M059J (cell line): ENCODE data around the gene IGFBP4. TPM values are rescaled to one million over a fixed set of nuclear protein-coding genes. Genes with fewer than 3 reads are reported as not detected.
A peak's percentile ranks its signal among the peaks of the same experiment; 100 is the strongest.

Experiments used
- DNase-seq: peaks from one replicate; pipeline ENCODE4 v3.0.0-alpha.2; 2012; ENCODE audit warnings: low read depth
- total RNA-seq: library from RNA; depleted of rRNA; stranded (reverse); fragments of >200 nt; shearing (Covaris generic); gene quantifications from 2 replicates; pipeline ENCODE4 v1.2.3, GENCODE V29; 2014

Gene IGFBP4
- total RNA-seq, 1 experiment from 2014 or later: 10.1 TPM

GRCh38 chr17:40471846-40472732 lies 28.8 kb downstream of the IGFBP4 start:
- no peak for DNase-seq

GRCh38 chr17:40472733-40473452 lies 29.6 kb downstream of the IGFBP4 start:
- DNase-seq: no peak

DNA sequence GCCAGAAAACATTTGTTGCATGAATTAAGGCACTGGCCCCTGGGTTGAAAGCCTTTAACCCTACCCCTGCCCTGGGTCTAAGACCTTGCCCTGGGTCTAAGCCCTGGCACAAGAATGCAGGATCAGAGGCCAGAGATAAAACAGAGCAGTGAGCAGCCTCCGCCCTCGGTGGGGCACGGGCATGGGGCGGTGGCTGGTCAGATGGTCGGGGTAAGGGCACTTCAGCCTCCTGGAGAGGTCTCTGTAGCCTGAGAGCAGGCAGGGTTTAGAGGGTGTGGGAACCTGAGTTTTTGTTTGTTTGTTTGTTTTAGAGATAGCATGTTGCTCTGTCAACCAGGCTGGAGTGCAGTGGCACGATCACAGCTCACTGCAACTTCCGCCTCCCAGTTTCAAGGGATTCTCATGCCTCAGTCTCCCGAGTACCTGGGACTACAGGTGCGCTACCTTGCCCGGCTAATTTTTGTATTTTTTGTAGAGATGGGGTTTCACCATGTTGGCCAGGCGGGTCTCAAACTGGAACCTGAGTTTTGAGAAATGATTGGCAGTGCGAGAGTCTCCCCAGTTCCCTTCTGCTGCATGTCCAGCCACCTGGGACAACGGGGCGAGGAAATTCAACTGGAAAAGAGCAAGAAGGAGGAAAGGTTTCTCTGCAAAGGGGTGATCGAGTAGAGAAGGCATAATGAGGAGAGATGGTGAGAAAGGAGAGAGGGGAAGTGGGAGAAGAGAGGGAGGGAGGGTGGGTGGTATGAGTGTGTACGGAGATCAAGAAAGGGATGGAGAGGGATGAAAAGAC lies 30.5 kb downstream of the IGFBP4 start:
- no peak for DNase-seq

- no peak for DNase-seq
These were observed 31.3 kb downstream of the IGFBP4 start for GRCh38 chr17:40474419-40475002.

- DNase-seq: no peak
These were observed 32.1 kb downstream of the IGFBP4 start for GRCh38 chr17:40475234-40475908.

DNA sequence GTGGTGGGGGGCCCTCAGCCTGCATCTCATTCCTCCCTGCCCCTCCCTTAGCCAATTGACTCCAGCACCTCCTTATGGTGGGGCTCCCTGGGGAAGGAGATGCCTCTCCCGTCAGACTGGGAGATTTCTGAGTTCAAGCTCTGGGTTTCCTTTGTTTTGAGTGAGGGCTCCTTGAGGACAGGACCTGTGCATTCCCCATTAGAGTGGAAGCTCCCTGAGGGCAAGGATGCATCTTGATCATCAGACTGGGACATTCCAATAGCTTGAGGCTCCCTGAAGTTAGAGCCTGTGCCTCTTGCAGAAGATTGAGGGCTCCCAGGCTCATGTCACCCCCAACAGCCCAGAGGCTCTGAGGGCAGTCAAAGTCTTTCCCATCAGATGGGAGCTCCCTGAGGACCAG lies 34.5 kb downstream of the IGFBP4 start:
- no peak for DNase-seq

DNA sequence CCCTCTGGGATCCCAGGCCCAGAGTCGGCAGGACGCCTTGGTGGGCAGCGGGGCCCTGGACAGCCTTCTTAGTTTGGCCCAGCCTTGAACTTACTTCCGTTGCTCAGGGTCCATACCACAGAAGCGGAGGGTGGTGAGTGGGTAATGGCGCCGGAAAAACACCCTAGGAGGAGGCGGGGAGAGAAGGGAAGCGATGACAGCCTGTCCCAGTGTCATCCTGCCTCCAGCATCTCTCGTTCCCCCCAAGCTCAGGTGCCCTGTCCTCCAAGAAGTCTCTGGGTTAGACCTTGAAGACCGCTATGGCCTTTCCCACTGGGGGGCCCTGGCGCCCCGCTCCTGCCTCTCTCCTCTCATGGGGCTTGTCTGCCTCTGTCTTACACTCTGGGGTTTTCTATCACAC lies 35.2 kb downstream of the IGFBP4 start:
- no peak for DNase-seq

- no peak for DNase-seq
These were observed 36.7 kb downstream of the IGFBP4 start for GRCh38 chr17:40479754-40480480.

DNA sequence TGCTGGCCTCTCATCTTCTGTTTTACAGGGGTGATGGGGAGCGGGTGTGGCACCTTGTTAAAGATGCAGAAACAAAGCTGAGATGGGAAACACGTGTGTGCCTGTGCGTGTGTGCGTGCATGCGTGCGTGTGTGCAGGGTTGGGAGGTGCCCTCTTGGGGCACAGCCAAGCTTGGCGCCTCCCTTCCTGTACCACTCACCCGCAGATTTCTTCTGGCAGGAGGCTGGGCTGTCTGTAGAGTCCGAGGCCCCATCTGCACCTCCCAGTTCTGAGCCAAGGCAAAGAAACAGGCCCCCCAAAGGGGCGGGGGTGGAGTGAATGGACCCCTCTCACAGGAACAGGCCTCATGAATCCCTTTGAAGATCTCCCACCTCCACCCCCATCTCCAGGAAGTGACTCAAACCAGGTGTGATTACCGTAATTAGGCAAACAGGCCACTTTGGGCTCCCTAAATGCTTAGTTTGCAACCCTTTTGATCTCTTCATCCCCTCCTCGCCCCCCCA lies 37.3 kb downstream of the IGFBP4 start:
- DNase-seq: no peak

- DNase-seq: no peak
These were observed 37.9 kb downstream of the IGFBP4 start for GRCh38 chr17:40481106-40481505.

GRCh38 chr17:40482722-40483121 lies 39.5 kb downstream of the IGFBP4 start:
- DNase-seq: no peak

- DNase-seq: no peak
These were observed 40.4 kb downstream of the IGFBP4 start for GRCh38 chr17:40483679-40484078.

- no peak for DNase-seq
These were observed 41.2 kb downstream of the IGFBP4 start for GRCh38 chr17:40484285-40484972.

- no peak for DNase-seq
These were observed 41.8 kb downstream of the IGFBP4 start for GRCh38 chr17:40484973-40485530.

DNA sequence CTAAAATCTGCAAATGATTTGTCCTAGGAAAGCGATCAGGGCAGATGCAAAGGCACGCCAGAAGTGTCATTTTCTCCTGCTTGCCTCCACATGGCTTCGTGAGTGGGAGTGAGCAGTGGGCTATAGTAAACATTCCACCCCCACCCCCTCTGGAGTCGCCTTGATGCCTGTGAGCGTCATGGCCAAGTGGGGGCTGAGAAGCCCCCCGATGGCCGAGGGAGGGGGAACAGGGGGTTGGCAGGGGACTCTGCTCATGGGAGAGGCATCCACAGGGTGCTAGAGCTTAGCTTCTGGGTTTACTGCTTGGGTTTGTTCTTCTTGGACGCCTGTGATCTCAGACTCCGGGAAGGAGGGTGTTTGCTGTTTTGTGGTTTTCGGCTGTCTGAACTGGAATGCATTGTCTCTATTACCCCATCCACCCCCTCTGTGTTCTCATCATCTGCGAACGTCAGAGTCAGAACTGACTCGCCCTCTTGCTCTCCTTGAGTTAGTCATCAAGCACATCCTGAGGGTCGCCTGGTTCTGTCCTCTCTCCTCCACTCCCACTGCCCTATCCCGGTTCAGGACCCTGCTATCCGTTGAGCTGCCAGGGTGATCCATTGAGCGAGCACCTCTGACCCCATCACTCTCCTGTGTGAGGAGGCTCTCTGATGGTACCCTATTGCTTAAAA lies 42.7 kb downstream of the IGFBP4 start:
- DNase-seq: peak; percentile 96

GRCh38 chr17:40486522-40487370 lies 43.5 kb downstream of the IGFBP4 start:
- peak; percentile 75 for DNase-seq

DNA sequence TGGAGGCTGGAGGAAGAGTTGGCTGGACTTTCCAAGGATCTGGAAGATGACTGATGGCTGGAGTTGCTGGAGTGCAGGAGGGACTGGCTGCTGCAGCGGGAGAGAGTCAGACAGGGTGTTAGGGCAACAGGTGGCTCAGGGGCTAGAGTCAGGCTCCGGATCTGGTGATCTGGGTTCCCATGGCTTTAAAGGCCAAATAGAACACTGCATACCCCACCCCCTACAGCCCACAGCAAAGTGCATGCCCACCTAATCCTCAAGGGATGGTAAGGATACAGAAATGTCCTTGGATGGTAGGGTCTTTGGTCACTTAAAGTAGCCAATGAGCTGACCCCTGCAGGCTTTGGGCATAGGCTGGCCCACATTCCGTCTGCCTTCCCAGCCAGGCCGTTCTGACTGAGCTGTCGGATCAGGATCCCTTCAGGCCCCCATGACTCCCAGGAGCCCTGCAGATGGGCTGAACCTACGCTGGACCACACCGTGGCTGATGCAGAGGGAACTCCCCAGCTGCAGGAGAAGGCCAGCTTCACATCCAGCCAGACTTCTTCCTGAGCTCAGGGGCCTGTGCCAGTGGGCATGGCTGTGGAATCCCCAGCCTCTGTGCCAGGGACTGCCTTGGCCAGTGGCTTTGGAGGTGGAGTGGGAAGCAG lies 44.2 kb downstream of the IGFBP4 start:
- no peak for DNase-seq
